Dedifferentiated amniotic fluid mesenchymal stem cell (primary cell): Measurements from ENCODE around the gene ATG3.
"Not testable (repeated sequence)": the region's sequence is repeated elsewhere in the genome, so short reads cannot be mapped to it uniquely, and the experiment has no call there.

ENCODE experiments used
- DNase-seq: peaks from one replicate; pipeline ENCODE4 v3.0.0-alpha.2; 2016; ENCODE audit errors: extremely low spot score

Gene ATG3

DNA sequence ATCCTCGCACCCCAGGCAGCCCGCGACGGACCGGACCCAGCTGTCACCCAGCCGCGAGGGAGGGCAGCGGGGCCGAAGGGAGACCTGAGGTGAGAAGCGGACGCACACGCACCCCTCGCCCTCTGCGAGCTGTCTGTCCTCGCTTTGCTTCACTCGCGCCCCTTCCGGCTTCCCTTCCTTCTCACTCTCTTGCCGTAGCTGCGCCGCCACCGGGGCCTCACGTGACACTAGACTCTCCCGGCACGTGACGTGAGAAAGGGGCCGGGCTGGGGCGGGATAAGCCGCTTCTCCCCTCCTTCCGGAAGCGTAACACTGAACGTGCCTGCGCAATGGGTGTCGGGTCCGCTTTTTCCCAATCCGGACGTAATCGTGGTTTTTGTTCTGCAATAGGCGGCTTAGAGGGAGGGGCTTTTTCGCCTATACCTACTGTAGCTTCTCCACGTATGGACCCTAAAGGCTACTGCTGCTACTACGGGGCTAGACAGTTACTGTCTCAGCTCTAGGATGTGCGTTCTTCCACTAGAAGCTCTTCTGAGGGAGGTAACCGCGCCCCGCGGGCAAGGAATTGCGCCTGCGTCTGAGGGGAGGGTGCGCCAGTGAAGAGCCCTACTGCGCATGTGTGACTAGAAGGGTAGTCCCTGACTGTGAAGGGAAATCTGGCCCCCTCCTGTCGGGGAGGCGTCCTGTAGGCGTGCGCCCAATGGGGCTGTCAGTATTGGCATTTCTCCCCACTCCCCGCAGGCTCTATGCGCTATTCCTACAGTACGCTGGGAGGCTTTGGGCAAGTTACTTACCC is at the start of gene ATG3, which contains the start of gene SLC35A5:
Gene ATG3 (minus strand): TSS at position 229 of the 796 bp plus-strand sequence. CDS start 434 bp downstream, outside the sequence.
Gene SLC35A5 (plus strand): TSS at position 312 of the 796 bp plus-strand sequence. CDS start 1,359 bp downstream, outside the sequence.
- peak; percentile 97 for DNase-seq

- no peak for DNase-seq
Measured at GRCh38 chr3:112610121-112610520, 48.4 kb upstream of the ATG3 start.

DNA sequence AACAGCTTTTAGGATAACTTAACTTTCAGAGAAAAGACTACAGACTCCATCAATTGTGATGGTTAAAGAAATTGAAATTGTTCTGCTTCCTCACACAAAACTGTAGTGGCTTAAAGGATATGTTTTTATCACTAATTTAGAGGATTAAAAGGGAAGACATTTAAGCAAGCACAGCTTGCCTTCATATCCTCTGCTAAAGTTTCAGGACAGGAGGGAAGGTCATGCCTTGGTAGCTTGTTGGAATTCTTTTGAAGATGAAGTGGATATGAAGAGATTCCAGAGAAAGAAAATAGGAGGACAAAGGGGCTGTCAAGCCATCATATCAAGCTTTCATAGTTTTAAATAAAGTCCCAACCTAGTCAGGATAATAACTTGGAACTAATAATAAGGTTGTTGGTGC is 46.1 kb upstream of the ATG3 start:
- no peak for DNase-seq

GRCh38 chr3:112606098-112606497 is 44.3 kb upstream of the ATG3 start:
- DNase-seq, result no peak

DNA sequence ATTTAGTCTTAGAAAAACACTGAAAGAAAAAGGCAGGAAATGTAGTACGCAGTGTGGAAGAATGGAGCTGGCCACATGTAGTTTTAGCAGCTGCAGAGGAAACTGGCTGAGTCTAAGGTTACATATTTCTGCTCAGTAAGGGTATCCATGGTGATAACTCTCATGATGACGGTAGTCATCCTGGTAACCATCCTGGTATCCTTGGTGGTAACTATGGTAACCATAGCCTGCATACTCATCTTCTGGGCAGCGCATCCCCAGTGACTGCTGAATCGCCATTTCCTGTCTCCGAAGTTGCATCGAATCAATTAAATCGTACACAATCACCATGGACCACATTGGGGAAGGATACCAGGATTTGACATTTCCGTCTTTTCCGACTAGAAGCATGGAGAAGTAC is 43.5 kb upstream of the ATG3 start:
- DNase-seq, result no peak

DNA sequence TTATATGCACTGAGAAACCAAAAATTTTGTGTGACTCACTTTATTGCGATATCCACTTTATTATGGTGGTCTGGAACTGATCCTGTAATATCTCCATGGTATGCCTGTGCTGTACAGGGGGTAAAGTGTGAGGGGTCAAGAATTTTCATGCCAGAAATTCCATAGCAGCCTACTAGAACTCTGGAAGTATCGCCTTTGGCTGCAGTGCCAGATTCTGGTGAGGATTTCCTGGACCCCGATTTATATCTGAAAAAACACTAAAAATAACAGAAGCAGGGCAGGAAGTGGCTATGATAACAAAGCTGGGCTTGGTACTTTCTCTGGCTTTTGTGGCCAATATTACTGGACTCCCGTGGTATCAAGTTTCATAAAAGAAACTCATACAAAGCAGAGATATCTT is 42.8 kb upstream of the ATG3 start:
- DNase-seq, result no peak

DNA sequence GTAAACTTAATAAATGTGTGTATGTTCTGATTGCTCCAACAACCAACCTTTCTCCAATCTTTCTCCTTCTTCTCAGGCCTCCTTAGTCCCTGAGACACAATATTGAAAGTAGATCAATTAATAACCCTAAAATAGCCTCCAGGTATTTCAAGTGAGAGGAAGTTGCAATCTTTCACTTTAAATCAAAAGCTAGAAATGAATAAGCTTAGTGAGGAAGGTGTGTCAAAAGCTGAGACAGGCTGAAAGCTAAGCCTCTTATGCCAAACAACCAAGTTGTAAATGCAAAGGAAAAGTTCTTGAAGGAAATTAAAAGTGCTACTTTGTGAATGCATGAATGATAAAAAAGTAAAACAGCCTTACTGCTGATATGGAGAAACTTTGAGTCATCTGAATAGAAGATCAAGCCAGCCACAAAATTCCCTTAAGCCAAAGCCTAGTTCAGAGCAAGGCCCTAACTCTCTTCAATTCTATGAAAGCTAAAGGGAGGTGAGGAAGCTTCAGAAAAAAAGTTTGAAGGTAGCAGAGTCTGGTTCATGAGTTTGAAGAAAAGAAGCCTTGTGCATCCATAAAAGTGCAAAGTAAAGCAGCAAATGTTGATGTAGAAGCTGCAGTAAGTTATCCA is 40.6 kb upstream of the ATG3 start:
- DNase-seq, result no peak

DNA sequence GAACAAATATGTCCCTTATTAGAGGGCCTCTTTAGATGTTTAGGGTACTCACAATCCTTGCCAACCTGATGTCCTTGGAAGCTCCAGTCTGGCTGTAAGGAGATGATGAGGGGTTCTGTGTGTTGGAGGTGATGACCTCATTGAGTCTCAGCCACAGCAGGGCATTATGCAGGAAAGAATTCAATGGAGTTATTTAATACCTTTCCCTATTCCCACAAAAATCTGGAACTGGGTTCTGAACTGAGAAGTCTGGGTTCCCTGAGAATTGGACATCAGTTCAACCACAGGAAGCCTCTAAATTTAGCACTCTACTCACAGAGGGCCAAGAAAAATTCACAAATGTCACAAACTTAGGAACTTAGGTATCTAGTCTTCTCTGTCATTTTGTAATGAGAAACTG is 37.0 kb upstream of the ATG3 start:
- DNase-seq, result no peak

DNA sequence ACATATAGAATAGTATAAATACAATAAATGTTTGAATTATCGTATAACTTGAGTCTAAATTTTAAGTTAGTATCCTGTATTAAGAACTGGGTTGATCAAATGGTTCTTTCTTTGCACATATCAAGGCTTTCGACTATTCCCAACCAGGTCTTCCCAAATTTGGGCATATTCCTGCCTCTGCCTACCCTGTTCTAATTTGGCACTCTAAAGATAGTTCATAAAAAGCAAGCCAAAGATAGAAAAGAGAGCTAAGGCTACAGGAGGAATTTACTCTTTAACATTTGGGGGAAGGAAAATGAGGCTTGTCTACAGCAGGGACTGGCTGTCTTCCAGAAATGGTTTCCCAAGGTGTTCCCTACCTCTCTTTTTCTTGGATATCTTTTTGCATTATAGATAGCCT is 36.2 kb upstream of the ATG3 start:
- DNase-seq, result no peak

- no peak for DNase-seq
Measured at GRCh38 chr3:112594856-112595255, 33.1 kb upstream of the ATG3 start.

GRCh38 chr3:112593258-112593657 is 31.5 kb upstream of the ATG3 start:
- DNase-seq, result no peak

DNA sequence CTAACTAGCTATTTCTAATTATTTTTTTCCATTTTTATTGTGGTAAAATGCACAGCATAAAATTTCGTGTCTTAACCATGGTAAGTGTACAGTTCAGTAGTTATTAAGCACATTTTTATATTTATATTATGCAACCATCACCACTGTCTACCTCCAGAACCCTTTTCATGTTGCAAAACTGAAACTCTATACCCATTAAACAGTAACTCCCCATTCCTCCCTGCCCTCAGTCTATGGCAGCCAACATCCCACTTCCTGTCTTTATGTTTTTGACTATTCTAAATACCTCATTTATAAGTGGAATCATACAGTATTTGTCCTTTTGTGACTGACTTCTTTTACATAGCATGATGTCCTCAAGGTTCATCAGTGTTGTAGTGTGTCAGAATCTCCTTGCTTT is 25.6 kb upstream of the ATG3 start:
- no peak for DNase-seq

- no peak for DNase-seq
Measured at GRCh38 chr3:112585782-112586181, 24.0 kb upstream of the ATG3 start.

DNA sequence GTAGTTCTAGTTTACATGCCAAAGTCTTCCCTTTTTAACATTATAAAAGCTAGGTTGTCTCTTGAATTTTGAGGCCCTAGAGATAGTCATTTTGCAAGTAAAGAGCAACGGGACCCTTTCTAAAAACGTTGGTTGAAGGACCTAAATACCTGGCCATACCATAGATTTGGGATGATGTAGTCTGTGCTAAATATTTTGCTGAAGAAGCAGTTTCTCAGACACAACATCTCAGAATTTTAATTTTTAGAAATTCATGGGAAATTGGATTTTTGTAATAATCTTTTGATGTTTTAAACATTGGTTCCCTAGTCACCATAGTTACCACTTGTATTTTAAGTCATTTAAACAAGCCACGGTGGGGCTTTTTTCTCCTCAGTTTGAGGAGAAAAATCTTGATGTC is 21.3 kb upstream of the ATG3 start:
- DNase-seq, result no peak

- peak; percentile 47 for DNase-seq
Measured at GRCh38 chr3:112582244-112582874, 20.6 kb upstream of the ATG3 start.

DNA sequence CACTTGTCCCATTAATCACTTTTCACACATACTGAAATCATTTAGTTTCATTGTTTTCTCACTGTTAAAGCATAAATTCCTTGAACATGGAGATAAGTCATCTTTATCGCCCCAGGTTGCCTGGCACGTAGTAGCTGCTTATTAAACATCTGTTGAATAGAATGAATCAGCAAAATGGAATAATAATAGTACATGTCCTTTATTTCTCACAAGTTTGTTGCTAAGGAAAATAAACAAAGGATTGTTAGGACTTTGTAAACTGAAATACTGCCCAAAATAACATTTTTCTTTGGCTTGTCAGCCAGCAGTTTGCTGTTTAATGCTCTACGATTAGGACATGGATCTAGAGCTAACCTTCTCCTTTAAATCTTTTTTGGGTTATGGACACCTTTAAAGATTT is 17.9 kb upstream of the ATG3 start:
- DNase-seq, result no peak

DNA sequence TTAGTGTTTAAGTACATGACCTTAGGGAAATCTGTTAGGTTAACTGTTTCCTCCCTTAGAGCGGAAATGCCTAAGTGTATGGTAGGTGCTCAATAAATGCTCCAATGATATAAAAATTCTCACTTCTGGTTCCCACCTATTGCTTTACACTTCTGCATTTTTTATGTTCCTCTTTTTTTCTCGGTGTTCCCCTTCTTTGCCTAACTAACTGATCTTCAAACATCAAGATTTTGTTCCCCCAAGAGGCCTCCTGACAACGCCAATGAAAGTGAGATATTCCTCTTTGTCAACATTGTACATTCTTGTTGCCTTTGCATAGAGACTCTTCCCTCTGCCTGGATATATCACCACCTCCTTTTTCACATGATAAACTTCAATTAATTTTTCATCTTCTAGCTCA is 17.5 kb upstream of the ATG3 start:
- DNase-seq, result no peak

DNA sequence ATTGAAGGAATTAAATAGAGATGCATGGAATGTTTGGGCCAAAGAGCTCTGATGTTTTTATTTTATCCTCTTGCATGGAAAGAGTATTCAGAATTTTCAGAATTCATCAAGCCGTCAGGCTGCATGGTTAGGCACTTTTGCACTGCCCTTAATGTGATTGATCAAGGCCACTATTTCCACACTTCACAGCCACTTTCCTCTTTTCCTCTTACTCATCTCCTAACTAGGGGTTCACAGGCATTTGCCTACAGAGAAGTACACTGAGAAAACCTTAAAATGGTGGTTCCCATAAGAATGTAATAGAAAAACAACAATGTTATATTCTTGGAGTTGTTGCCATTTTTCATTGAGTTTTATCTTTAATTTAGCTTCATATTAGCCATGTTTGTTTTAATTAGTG is 10.9 kb upstream of the ATG3 start:
- DNase-seq, result no peak

GRCh38 chr3:112569265-112569664 is 7.5 kb upstream of the ATG3 start:
- DNase-seq, result no peak

- DNase-seq, result no peak
Measured at GRCh38 chr3:112568642-112569041, 6.9 kb upstream of the ATG3 start.

DNA sequence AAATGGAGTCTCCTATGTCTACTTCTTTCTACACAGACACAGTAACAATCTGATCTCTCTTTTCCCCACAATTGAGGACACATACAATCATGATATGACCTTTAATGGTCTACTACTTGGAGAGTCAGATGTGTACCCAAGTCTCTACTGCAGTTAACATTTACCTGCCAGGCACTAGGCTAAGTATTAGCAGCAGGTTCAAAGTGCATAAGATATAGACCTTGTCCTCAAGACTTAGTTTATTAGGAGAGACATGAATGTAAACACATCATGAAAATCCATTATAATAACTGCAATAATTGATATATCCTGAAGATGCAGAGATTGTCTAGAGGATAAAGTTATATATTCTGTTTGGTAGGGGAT is 3.2 kb upstream of the ATG3 start:
- no peak for DNase-seq

- DNase-seq, result not testable (repeated sequence)
Measured at GRCh38 chr3:112564247-112564939, 2.6 kb upstream of the ATG3 start.

GRCh38 chr3:112561484-112561733 is 353 bp downstream of the ATG3 start:
- DNase-seq, result no peak
